HG03520 (cell line): ENCODE results near the gene GABRA6.

Source experiments
- ATAC-seq: cut with Tn5 transposase; IDR thresholded peaks from one replicate; pipeline ENCODE4 v1.9.1; 2021; ENCODE audit warnings: mild to moderate bottlenecking, moderate library complexity; ENCODE audit not compliant: unreplicated experiment

GABRA6 gene

GRCh38 chr5:161751265-161751664, 65.7 kb downstream of the GABRA6 start:
- no peak for ATAC-seq
